Measurements from ENCODE around the gene KCNJ10. TPM values are rescaled to one million over a fixed set of nuclear protein-coding genes. Genes with fewer than 3 reads are reported as not detected.

Gene KCNJ10
- total and polyA plus RNA-seq, 2 of the 13 experiments (the other 11 are each of a cell fraction or from before 2014, with no cell fraction given): 4.4 to 10.3 TPM

- TF ChIP-seq ZHX2 (IDR thresholded peaks at IDR 0.05; ENCODE audit: low read depth) (no peak), ZHX2 (CRISPR knock-in tag; IDR thresholded peaks at IDR 0.05; ENCODE audit: borderline replicate concordance) (no peak), HNRNPL (IDR thresholded peaks at IDR 0.05; ENCODE audit: low read depth, low read length) (peak; percentile 82; the same call in 1 of the 2 replicates), ZFP62 (CRISPR knock-in tag; IDR thresholded peaks at IDR 0.05) (no peak), ZFP82 (CRISPR knock-in tag; IDR thresholded peaks at IDR 0.05; ENCODE audit: borderline replicate concordance) (no peak)
- TF ChIP-seq, protein P1, sequence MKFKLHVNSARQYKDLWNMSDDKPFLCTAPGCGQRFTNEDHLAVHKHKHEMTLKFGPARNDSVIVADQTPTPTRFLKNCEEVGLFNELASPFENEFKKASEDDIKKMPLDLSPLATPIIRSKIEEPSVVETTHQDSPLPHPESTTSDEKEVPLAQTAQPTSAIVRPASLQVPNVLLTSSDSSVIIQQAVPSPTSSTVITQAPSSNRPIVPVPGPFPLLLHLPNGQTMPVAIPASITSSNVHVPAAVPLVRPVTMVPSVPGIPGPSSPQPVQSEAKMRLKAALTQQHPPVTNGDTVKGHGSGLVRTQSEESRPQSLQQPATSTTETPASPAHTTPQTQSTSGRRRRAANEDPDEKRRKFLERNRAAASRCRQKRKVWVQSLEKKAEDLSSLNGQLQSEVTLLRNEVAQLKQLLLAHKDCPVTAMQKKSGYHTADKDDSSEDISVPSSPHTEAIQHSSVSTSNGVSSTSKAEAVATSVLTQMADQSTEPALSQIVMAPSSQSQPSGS (CRISPR knock-in tag; IDR thresholded peaks at IDR 0.05): no peak
Observed at GRCh38 chr1:160061369-160062229, 8.4 kb downstream of the KCNJ10 start (continued).

Data from HepG2 (cell line).